ENCODE measurements around the gene PLEKHM1. TPM values are rescaled to one million over a fixed set of nuclear protein-coding genes. Genes with fewer than 3 reads are reported as not detected.

PLEKHM1 gene
- total and polyA plus RNA-seq, 2 donors (not counting 3 experiments of a cell fraction or from before 2014, with no cell fraction given), result 29.7 to 52.0 TPM

- dilution Hi-C loops (cut with MboI; ENCODE audit: extremely low pct_ligation_motif_present, low sequenced_read_pairs), result no loop called here
Measured at GRCh38 chr17:45438931-45439610, 51.5 kb downstream of the PLEKHM1 start.

More at GRCh38 chr17:45438931-45439610, 51.5 kb downstream of the PLEKHM1 start:
- H3K9me1 ChIP-seq (replicated peaks; ENCODE audit: control insufficient read depth, extremely low read depth, insufficient read depth, low read length), result no peaks in the 10 kb centered on the region
- no peak overlapping the region for H2AFZ ChIP-seq (ENCODE audit: low read depth, low read length)
- POLR2A ChIA-PET, result no interaction called here
- peaks cover 15% of the 10 kb centered on the region for H3K4me1 ChIP-seq (ENCODE audit: control insufficient read depth, extremely low read depth, insufficient read depth, low read length)
- H3K9me3 ChIP-seq (replicated peaks; ENCODE audit: control insufficient read depth, insufficient read depth, low read length), result no peaks in the 10 kb centered on the region
- no peak overlapping the region for H3K4me3 ChIP-seq (replicated peaks in 1 of 3; ENCODE audit: insufficient read depth in 1 of 3, low read depth in 1 of 3, low read length in 3 of 3)
- H3K27ac ChIP-seq (ENCODE audit: insufficient read depth, low read depth, low read length), result no peak overlapping the region
- peaks cover 0 to 4% of the 10 kb centered on the region in 2 experiments for H3K36me3 ChIP-seq (ENCODE audit: control insufficient read depth in 2 of 2, extremely low read depth in 1 of 2, insufficient read depth in 2 of 2, low read length in 2 of 2)
- FAIRE-seq, result no peak
- TF ChIP-seq MAX (IDR thresholded peaks at IDR 0.05; ENCODE audit: insufficient read depth, insufficient read length) (no peak), MYC (IDR thresholded peaks at IDR 0.05; ENCODE audit: low read depth, low read length) (no peak), CTCF (IDR thresholded peaks at IDR 0.05; ENCODE audit: extremely low read depth in 1 of 2, insufficient read depth in 1 of 2, low read depth in 1 of 2, low read length in 2 of 2) (no peak), EZH2 (IDR thresholded peaks at IDR 0.05; ENCODE audit: borderline replicate concordance, low read depth, low read length, severe bottlenecking) (no peak), POLR2AphosphoS5 (IDR thresholded peaks at IDR 0.05; ENCODE audit: insufficient read depth, low read depth, low read length) (no peak), GATA2 (IDR thresholded peaks at IDR 0.05; ENCODE audit: insufficient read depth, insufficient read length, low read depth, low read length) (no peak), FOS (IDR thresholded peaks at IDR 0.05; ENCODE audit: borderline replicate concordance, insufficient read depth, low read length) (no peak), JUN (IDR thresholded peaks at IDR 0.05; ENCODE audit: borderline replicate concordance, insufficient read depth, insufficient read length, low read depth) (no peak), POLR2A (IDR thresholded peaks at IDR 0.05; ENCODE audit: low read depth, low read length) (no peak)
- no peak overlapping the region for H3K9ac ChIP-seq (replicated peaks; ENCODE audit: extremely low read depth, insufficient read depth, low read length)
- H4K20me1 ChIP-seq (replicated peaks; ENCODE audit: control insufficient read depth, extremely low read depth, insufficient read depth, low read length), result no peaks in the 10 kb centered on the region
- H3K79me2 ChIP-seq (ENCODE audit: control insufficient read depth, insufficient read depth, low read length), result no peaks in the 10 kb centered on the region
- DNase-seq (ENCODE audit: low read depth, low spot score), result no peak
- no TSS peak for BruUV-seq (replicated peaks)
- intact Hi-C loops (cut with micrococcal nuclease), result no loop called here
- H3K27me3 ChIP-seq (ENCODE audit: control insufficient read depth in 2 of 2, insufficient read depth in 2 of 2, low read length in 2 of 2), result no peaks in the 10 kb centered on the region
- H3K4me2 ChIP-seq (ENCODE audit: insufficient read depth, low read length), result no peak overlapping the region
- CTCF ChIA-PET, result no interaction called here

Measured in endothelial cell of umbilical vein (primary cell).